PC-9 (cell line): ENCODE measurements around the gene CBX7.

Experiments used
- EZH2 ChIP-seq: fragments of 200-600 bp; sonication (generic); IDR thresholded peaks from 2 replicates; pipeline ENCODE4 v1.8.0; 2017; ENCODE audit warnings: antibody characterized with exemption, low read depth
- TF ChIP-seq, protein P1 (sequence below): fragments of 200-600 bp; sonication (generic); conservative IDR thresholded peaks from 2 replicates; pipeline ENCODE4 v1.6.1; 2017; ENCODE audit warnings: mixed run types, antibody characterized with exemption, mild to moderate bottlenecking, moderate library complexity

DNA sequence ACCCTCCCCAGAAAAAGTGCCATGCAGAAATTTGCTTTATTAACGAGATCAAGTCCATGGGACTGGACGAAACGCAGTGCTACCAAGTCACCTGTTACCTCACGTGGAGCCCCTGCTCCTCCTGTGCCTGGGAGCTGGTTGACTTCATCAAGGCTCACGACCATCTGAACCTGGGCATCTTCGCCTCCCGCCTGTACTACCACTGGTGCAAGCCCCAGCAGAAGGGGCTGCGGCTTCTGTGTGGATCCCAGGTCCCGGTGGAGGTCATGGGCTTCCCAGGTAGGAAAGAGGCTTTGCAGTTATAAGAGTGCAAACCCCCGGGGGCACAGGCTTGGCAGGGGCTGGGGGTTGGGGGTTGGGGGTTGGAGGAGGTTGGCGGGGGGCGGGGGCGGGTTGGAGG lies 51.3 kb downstream of the CBX7 start:
- TF ChIP-seq, protein P1, sequence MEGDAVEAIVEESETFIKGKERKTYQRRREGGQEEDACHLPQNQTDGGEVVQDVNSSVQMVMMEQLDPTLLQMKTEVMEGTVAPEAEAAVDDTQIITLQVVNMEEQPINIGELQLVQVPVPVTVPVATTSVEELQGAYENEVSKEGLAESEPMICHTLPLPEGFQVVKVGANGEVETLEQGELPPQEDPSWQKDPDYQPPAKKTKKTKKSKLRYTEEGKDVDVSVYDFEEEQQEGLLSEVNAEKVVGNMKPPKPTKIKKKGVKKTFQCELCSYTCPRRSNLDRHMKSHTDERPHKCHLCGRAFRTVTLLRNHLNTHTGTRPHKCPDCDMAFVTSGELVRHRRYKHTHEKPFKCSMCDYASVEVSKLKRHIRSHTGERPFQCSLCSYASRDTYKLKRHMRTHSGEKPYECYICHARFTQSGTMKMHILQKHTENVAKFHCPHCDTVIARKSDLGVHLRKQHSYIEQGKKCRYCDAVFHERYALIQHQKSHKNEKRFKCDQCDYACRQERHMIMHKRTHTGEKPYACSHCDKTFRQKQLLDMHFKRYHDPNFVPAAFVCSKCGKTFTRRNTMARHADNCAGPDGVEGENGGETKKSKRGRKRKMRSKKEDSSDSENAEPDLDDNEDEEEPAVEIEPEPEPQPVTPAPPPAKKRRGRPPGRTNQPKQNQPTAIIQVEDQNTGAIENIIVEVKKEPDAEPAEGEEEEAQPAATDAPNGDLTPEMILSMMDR, result no peak
- no peak for TF ChIP-seq EZH2
